ENCODE results near the gene FNDC3A. TPM values are rescaled to one million over a fixed set of nuclear protein-coding genes. Genes with fewer than 3 reads are reported as not detected.
"Not testable (repeated sequence)": the region's sequence is repeated elsewhere in the genome, so short reads cannot be mapped to it uniquely, and the experiment has no call there.

Gene FNDC3A
- total RNA-seq, 1 experiment from 2014 or later: 49.3 TPM

GRCh38 chr13:49066856-49067255 is 91.1 kb downstream of the FNDC3A start:
- no peak for TF ChIP-seq CTCF (conservative IDR thresholded peaks at IDR 0.05; ENCODE audit: low read depth, low read length)
- TF ChIP-seq EZH2 (IDR thresholded peaks at IDR 0.05; ENCODE audit: borderline replicate concordance, low read depth, low read length, poor library complexity, severe bottlenecking): no peak
- no peak overlapping the region for H3K4me3 ChIP-seq (ENCODE audit: low read depth, low read length, poor library complexity, severe bottlenecking)
- H3K9me3 ChIP-seq (ENCODE audit: low read depth, low read length, poor library complexity, severe bottlenecking): no peaks in the 10 kb centered on the region
- H3K27me3 ChIP-seq (replicated peaks; ENCODE audit: insufficient read depth, low read depth, low read length, poor library complexity): no peaks in the 10 kb centered on the region
- no peak overlapping the region for H3K27ac ChIP-seq (ENCODE audit: low read depth, low read length, poor library complexity, severe bottlenecking)
- intact Hi-C loops (cut with micrococcal nuclease; ENCODE audit: unreplicated experiment): no loop called here
- POLR2A ChIA-PET (ENCODE audit: low non-redundant PET): interaction anchor here (0.6 kb wide), 1 partner anchor 12 kb away, joined by 3 read pairs; no protein-coding TSS in a partner anchor
- no peak for DNase-seq (ENCODE audit: low spot score)
- CTCF ChIA-PET: no interaction called here
- H3K36me3 ChIP-seq (ENCODE audit: insufficient read depth, low read length, poor library complexity, severe bottlenecking): no peaks in the 10 kb centered on the region
- BruUV-seq (replicated peaks): no TSS peak
- H3K4me1 ChIP-seq (ENCODE audit: insufficient read depth, low read length, poor library complexity, severe bottlenecking): no peaks in the 10 kb centered on the region

GRCh38 chr13:49068498-49068897 is 92.8 kb downstream of the FNDC3A start:
- H3K4me3 ChIP-seq (ENCODE audit: low read depth, low read length, poor library complexity, severe bottlenecking); H3K36me3 ChIP-seq (ENCODE audit: insufficient read depth, low read length, poor library complexity, severe bottlenecking); POLR2A ChIA-PET (ENCODE audit: low non-redundant PET); H3K4me1 ChIP-seq (ENCODE audit: insufficient read depth, low read length, poor library complexity, severe bottlenecking); DNase-seq (ENCODE audit: low spot score); H3K27me3 ChIP-seq (replicated peaks; ENCODE audit: insufficient read depth, low read depth, low read length, poor library complexity); intact Hi-C loops (cut with micrococcal nuclease; ENCODE audit: unreplicated experiment); H3K9me3 ChIP-seq (ENCODE audit: low read depth, low read length, poor library complexity, severe bottlenecking); CTCF ChIA-PET; BruUV-seq (replicated peaks); H3K27ac ChIP-seq (ENCODE audit: low read depth, low read length, poor library complexity, severe bottlenecking): not testable (repeated sequence)

- CTCF ChIA-PET; H3K27me3 ChIP-seq (replicated peaks; ENCODE audit: insufficient read depth, low read depth, low read length, poor library complexity); DNase-seq (ENCODE audit: low spot score); H3K27ac ChIP-seq (ENCODE audit: low read depth, low read length, poor library complexity, severe bottlenecking); POLR2A ChIA-PET (ENCODE audit: low non-redundant PET); intact Hi-C loops (cut with micrococcal nuclease; ENCODE audit: unreplicated experiment); H3K9me3 ChIP-seq (ENCODE audit: low read depth, low read length, poor library complexity, severe bottlenecking); H3K4me1 ChIP-seq (ENCODE audit: insufficient read depth, low read length, poor library complexity, severe bottlenecking); H3K4me3 ChIP-seq (ENCODE audit: low read depth, low read length, poor library complexity, severe bottlenecking); BruUV-seq (replicated peaks); H3K36me3 ChIP-seq (ENCODE audit: insufficient read depth, low read length, poor library complexity, severe bottlenecking): not testable (repeated sequence)
Measured at GRCh38 chr13:49070021-49070420, 94.3 kb downstream of the FNDC3A start.

- ChIA-PET POLR2A (ENCODE audit: low non-redundant PET) (no interaction called here), CTCF (no interaction called here)
- Histone ChIP-seq H3K4me3 (ENCODE audit: low read depth, low read length, poor library complexity, severe bottlenecking) (no peak overlapping the region), H3K27ac (ENCODE audit: low read depth, low read length, poor library complexity, severe bottlenecking) (no peak overlapping the region), H3K4me1 (ENCODE audit: insufficient read depth, low read length, poor library complexity, severe bottlenecking) (no peaks in the 10 kb centered on the region), H3K9me3 (ENCODE audit: low read depth, low read length, poor library complexity, severe bottlenecking) (no peaks in the 10 kb centered on the region), H3K36me3 (ENCODE audit: insufficient read depth, low read length, poor library complexity, severe bottlenecking) (no peaks in the 10 kb centered on the region), H3K27me3 (replicated peaks; ENCODE audit: insufficient read depth, low read depth, low read length, poor library complexity) (no peaks in the 10 kb centered on the region)
- no TSS peak for BruUV-seq (replicated peaks)
- DNase-seq (ENCODE audit: low spot score): no peak
- TF ChIP-seq CTCF (conservative IDR thresholded peaks at IDR 0.05; ENCODE audit: low read depth, low read length): no peak
- no peak for TF ChIP-seq EZH2 (IDR thresholded peaks at IDR 0.05; ENCODE audit: borderline replicate concordance, low read depth, low read length, poor library complexity, severe bottlenecking)
- intact Hi-C loops (cut with micrococcal nuclease; ENCODE audit: unreplicated experiment): no loop called here
Measured at GRCh38 chr13:49071341-49071937, 95.7 kb downstream of the FNDC3A start.
